Adrenal gland (tissue), 5 donors: ENCODE data around the gene PNPO.

Experiments
- CTCF ChIP-seq, 6 experiments: fragments of 450-650 bp in 4 of 6; fragments of 200-600 bp in 2 of 6; sonication (generic) in 1 of 6; IDR thresholded peaks; 1 replicate in 5 of 6; 2 replicates in 1 of 6; pipeline versions ENCODE4 v1.5.1 to v1.8.0; 2016 to 2021; ENCODE audit warnings: antibody characterized with exemption in 6 of 6, mild to moderate bottlenecking in 2 of 6, moderate library complexity in 1 of 6
- POLR2A ChIP-seq, 2 donors: fragments of 450-650 bp; IDR thresholded peaks; one replicate each; pipeline ENCODE4 v1.6.1; 2017; ENCODE audit warnings: antibody characterized with exemption in 2 of 2, mild to moderate bottlenecking in 2 of 2, moderate library complexity in 1 of 2
- donor health status: DM: no; HTN: no; CAD: no.

- TF ChIP-seq CTCF (IDR thresholded peaks at IDR 0.05) = no peak
- no peak for TF ChIP-seq POLR2A (IDR thresholded peaks at IDR 0.05)
These were observed 13.0 kb upstream of the PNPO start for GRCh38 chr17:47928415-47928814.
